SJSA1 (cell line): ENCODE measurements around the gene CYP4A22. TPM values are rescaled to one million over a fixed set of nuclear protein-coding genes. Genes with fewer than 3 reads are reported as not detected.
"Not testable (repeated sequence)": the region's sequence is repeated elsewhere in the genome, so short reads cannot be mapped to it uniquely, and the experiment has no call there.

ENCODE experiments used
- DNase-seq, 2 experiments: peaks; one replicate each; pipeline ENCODE4 v3.0.0-alpha.2; 2015 to 2020; ENCODE audit warnings: low spot score in 2 of 2, low read depth in 1 of 2
- H3K27ac ChIP-seq: fragments of 250-450 bp; sonication (Bioruptor Pico); 2 replicates; pipeline ENCODE4 v1.5.1; 2020; ENCODE audit warnings: mild to moderate bottlenecking, moderate library complexity
- H3K27me3 ChIP-seq: fragments of 250-450 bp; sonication (Bioruptor Pico); replicated peaks from 2 replicates; pipeline ENCODE4 v1.5.1; 2020; ENCODE audit warnings: mild to moderate bottlenecking, moderate library complexity
- H3K36me3 ChIP-seq: fragments of 250-450 bp; sonication (Bioruptor Pico); 2 replicates; pipeline ENCODE4 v1.5.1; 2020; ENCODE audit warnings: mild to moderate bottlenecking
- H3K4me1 ChIP-seq: fragments of 250-450 bp; sonication (Bioruptor Pico); replicated peaks from 2 replicates; pipeline ENCODE4 v1.6.1; 2021; ENCODE audit warnings: mild to moderate bottlenecking
- H3K4me3 ChIP-seq: fragments of 250-450 bp; sonication (Bioruptor Pico); 2 replicates; pipeline ENCODE4 v1.5.1; 2020; ENCODE audit warnings: mild to moderate bottlenecking
- H3K9me3 ChIP-seq: fragments of 250-450 bp; sonication (Bioruptor Pico); replicated peaks from 2 replicates; pipeline ENCODE4 v1.5.1; 2020; ENCODE audit warnings: mild to moderate bottlenecking
- total RNA-seq: library from RNA; depleted of rRNA; stranded (reverse); fragments of >200 nt; shearing (Covaris generic); gene quantifications from 2 replicates; pipeline ENCODE4 v1.2.3, GENCODE V29; 2014; rRNA removed

The CYP4A22 gene
- total RNA-seq, 1 experiment from 2014 or later: not detected

DNA sequence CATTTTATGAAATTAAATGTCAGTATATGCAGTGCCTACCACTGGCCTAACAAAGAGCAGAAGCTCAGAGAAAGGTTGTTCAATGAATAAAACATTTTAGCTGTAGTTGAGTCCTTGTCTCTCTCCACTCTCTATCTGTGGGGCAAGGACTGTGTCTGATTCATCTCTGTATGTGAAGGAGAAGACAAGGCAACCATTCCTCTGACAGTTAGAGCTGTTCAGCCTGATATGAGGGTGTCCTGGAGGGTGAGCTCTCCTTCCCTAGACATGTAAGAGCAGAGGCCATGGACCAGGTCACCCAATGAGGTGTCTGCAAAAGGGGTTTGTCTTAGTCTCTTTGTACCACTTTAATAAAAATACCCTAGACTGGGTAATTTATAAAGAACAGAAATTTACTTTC lies 57.1 kb downstream of the CYP4A22 start:
- H3K36me3 ChIP-seq: no peaks in the 10 kb centered on the region
- no peak overlapping the region for H3K27ac ChIP-seq
- DNase-seq: no peak
- H3K4me1 ChIP-seq: peaks cover 14% of the 10 kb centered on the region
- H3K9me3 ChIP-seq: no peaks in the 10 kb centered on the region
- no peak overlapping the region for H3K4me3 ChIP-seq
- no peaks in the 10 kb centered on the region for H3K27me3 ChIP-seq

DNA sequence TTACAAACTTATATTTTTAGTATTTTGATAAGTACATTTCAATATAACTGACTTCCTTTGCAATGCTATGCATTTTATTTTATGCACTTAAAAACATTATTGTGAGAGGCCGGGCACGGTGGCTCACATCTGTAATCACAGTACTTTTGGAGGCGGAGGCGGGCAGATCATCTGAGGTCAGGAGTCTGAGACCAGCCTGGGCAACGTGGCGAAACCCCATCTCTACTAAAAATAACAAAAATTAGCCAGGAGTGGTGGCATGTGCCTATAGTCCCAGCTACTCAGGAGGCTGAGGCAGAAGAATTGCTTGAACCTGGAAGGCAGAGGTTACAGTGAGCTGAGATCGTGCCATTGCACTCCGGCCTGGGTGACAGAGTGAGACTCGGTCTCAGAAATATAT lies 58.7 kb downstream of the CYP4A22 start:
- not testable (repeated sequence) for H3K27ac ChIP-seq, H3K27me3 ChIP-seq, DNase-seq, H3K9me3 ChIP-seq, H3K36me3 ChIP-seq, H3K4me3 ChIP-seq
- peaks cover 11% of the 10 kb centered on the region for H3K4me1 ChIP-seq

DNA sequence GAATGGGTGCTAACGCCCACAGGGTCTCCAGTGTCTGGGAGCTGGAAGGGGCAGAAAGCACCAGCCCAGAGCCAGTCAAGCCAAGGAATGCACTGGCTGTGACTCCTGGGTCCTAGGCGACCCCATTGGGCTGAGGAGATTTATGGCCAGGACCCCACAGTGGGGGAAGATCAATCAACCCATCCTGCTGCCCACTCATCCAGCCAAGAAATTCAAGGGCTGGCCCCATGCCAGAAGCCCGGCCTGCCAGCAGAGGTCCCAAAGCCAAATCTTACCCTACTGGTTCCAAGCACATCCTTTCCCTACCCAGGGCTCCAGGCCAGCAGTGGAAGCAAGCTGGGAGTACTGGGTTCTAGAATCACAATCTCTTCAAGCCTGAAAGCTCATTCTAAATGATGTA lies 59.4 kb downstream of the CYP4A22 start:
- Histone ChIP-seq H3K27me3 (no peaks in the 10 kb centered on the region), H3K27ac (no peak overlapping the region), H3K4me3 (no peak overlapping the region), H3K9me3 (no peaks in the 10 kb centered on the region), H3K36me3 (no peaks in the 10 kb centered on the region), H3K4me1 (peaks cover 6% of the 10 kb centered on the region)
- DNase-seq: no peak

GRCh38 chr1:47198214-47198613 lies 61.0 kb downstream of the CYP4A22 start:
- no peaks in the 10 kb centered on the region for H3K36me3 ChIP-seq
- H3K27ac ChIP-seq: no peak overlapping the region
- H3K27me3 ChIP-seq: no peaks in the 10 kb centered on the region
- no peak for DNase-seq
- no peak overlapping the region for H3K4me3 ChIP-seq
- H3K9me3 ChIP-seq: 0 out of 2 replicates have a peak, but pooled peaks cover 2% of the 10 kb centered on the region
- H3K4me1 ChIP-seq: no peaks in the 10 kb centered on the region

Other genes starting within 250 kb of the CYP4A22 start
- not detected in 2 replicates for gene CYP4A11, start 196.0 kb upstream of the CYP4A22 start, total RNA-seq
- not detected in 2 replicates for gene CYP4X1, start 113.8 kb upstream of the CYP4A22 start, total RNA-seq
- gene CYP4Z1, start 70.2 kb upstream of the CYP4A22 start, total RNA-seq: not detected in 2 replicates
- gene PDZK1IP1, start 52.6 kb downstream of the CYP4A22 start, total RNA-seq: not detected in 2 replicates
- not detected in 2 replicates for gene TAL1, start 94.8 kb downstream of the CYP4A22 start, total RNA-seq
- gene STIL, start 176.7 kb downstream of the CYP4A22 start, total RNA-seq: 22.6 and 42.0 TPM in 2 replicates
- gene CMPK1, start 196.3 kb downstream of the CYP4A22 start, total RNA-seq: 117 and 137 TPM in 2 replicates